HepG2 (cell line): Measurements from ENCODE around the gene PRRT1. TPM values are rescaled to one million over a fixed set of nuclear protein-coding genes. Genes with fewer than 3 reads are reported as not detected.

ENCODE experiments used
- CBX5 ChIP-seq: sonication (generic); formaldehyde crosslinking; IDR thresholded peaks from 2 replicates; pipeline ENCODE4 v1.4.0; 2020; ENCODE audit warnings: missing genetic modification reagents, borderline replicate concordance
- HNRNPL ChIP-seq: fragments of 200-400 bp; formaldehyde crosslinking; IDR thresholded peaks from 2 replicates; pipeline ENCODE4 v1.6.1; 2017; ENCODE audit warnings: mild to moderate bottlenecking, low read depth, low read length
- KDM4B ChIP-seq: sonication (generic); formaldehyde crosslinking; IDR thresholded peaks from 2 replicates; pipeline ENCODE4 v1.4.0; 2020; ENCODE audit warnings: missing genetic modification reagents
- POGZ ChIP-seq: sonication (generic); formaldehyde crosslinking; IDR thresholded peaks from 2 replicates; pipeline ENCODE4 v1.4.0; 2020; ENCODE audit warnings: mild to moderate bottlenecking, missing genetic modification reagents
- RFX3 ChIP-seq: IDR thresholded peaks from 2 replicates; pipeline ENCODE4 v1.6.1; 2016; ENCODE audit warnings: missing biosample characterization, missing genetic modification reagents
- SIX4 ChIP-seq: sonication (generic); formaldehyde crosslinking; IDR thresholded peaks from 2 replicates; pipeline ENCODE4 v1.4.0; 2020; ENCODE audit warnings: missing genetic modification reagents
- SMAD9 ChIP-seq: sonication (generic); formaldehyde crosslinking; IDR thresholded peaks from 2 replicates; pipeline ENCODE4 v1.5.1; 2020; ENCODE audit warnings: mild to moderate bottlenecking, missing genetic modification reagents
- SNAI1 ChIP-seq: sonication (generic); formaldehyde crosslinking; IDR thresholded peaks from 2 replicates; pipeline ENCODE4 v1.5.0; 2020; ENCODE audit warnings: mild to moderate bottlenecking, missing genetic modification reagents, borderline replicate concordance
- TBX2 ChIP-seq: sonication (generic); formaldehyde crosslinking; IDR thresholded peaks from 2 replicates; pipeline ENCODE4 v1.5.0; 2020; ENCODE audit warnings: missing genetic modification reagents, mild to moderate bottlenecking, borderline replicate concordance
- TEAD2 ChIP-seq: sonication (generic); formaldehyde crosslinking; IDR thresholded peaks from 2 replicates; pipeline ENCODE4 v1.9.0; 2021; ENCODE audit warnings: missing genetic modification reagents
- ZKSCAN8 ChIP-seq: IDR thresholded peaks from 2 replicates; pipeline ENCODE4 v1.6.1; 2016; ENCODE audit warnings: borderline replicate concordance, missing genetic modification reagents, missing compliant biosample characterization
- ZNF224 ChIP-seq: sonication (generic); formaldehyde crosslinking; IDR thresholded peaks from 2 replicates; pipeline ENCODE4 v1.5.0; 2020; ENCODE audit warnings: mild to moderate bottlenecking, missing genetic modification reagents
- polyA plus RNA-seq, 8 experiments: library from polyadenylated mRNA; depleted of rRNA in 3 of 8; stranded (reverse) in 7 of 8; unstranded in 1 of 8; fragments of >200 nt; fragmentation: Illumina TruSeq in 4 of 8; extraction: Trizol in 4 of 8; gene quantifications; 2 replicates each; pipeline versions ENCODE4 v1.2.1 to v1.2.3, GENCODE V29; 2011 to 2016; ENCODE audit warnings: low read depth in 4 of 8, missing spikeins in 1 of 8, mixed read lengths in 1 of 8; ENCODE audit not compliant: insufficient read depth in 1 of 8
- total RNA-seq, 5 experiments: library from RNA; depleted of rRNA; stranded (reverse); fragments of >200 nt; fragmentation: Illumina TruSeq; extraction: Trizol; gene quantifications; 2 replicates each; pipeline ENCODE4 v1.2.3, GENCODE V29; 2016; ENCODE audit warnings: low read depth in 1 of 5
- TF ChIP-seq, protein P1 (sequence below): sonication (generic); formaldehyde crosslinking; IDR thresholded peaks from 2 replicates; pipeline ENCODE4 v1.5.1; 2020; ENCODE audit warnings: mild to moderate bottlenecking, missing genetic modification reagents, borderline replicate concordance
- TF ChIP-seq, protein P2 (sequence below): sonication (generic); formaldehyde crosslinking; conservative IDR thresholded peaks from 2 replicates; pipeline ENCODE4 v1.8.0; 2022; ENCODE audit warnings: low read depth, missing genetic modification reagents
- TF ChIP-seq, protein P3 (sequence below), 2 experiments: fragments of 450-650 bp in 1 of 2; sonication (generic) in 1 of 2; formaldehyde crosslinking; IDR thresholded peaks; 2 replicates each; pipeline versions ENCODE4 v1.5.0 to v1.8.0; 2020 to 2022; ENCODE audit warnings: mild to moderate bottlenecking in 1 of 2, missing genetic modification reagents in 1 of 2
- TF ChIP-seq, protein P4 (sequence below): sonication (generic); formaldehyde crosslinking; IDR thresholded peaks from 2 replicates; pipeline ENCODE4 v1.4.0; 2020; ENCODE audit warnings: mild to moderate bottlenecking, missing genetic modification reagents
- TF ChIP-seq, protein P5 (sequence below): sonication (generic); formaldehyde crosslinking; IDR thresholded peaks from 2 replicates; pipeline ENCODE4 v1.4.0; 2020; ENCODE audit warnings: missing genetic modification reagents, borderline replicate concordance
- TF ChIP-seq, protein P6 (sequence below): sonication (generic); formaldehyde crosslinking; IDR thresholded peaks from 2 replicates; pipeline ENCODE4 v1.5.0; 2020; ENCODE audit warnings: mild to moderate bottlenecking, low read depth, missing genetic modification reagents, borderline replicate concordance

PRRT1 gene
- total and polyA plus RNA-seq, 2 of the 13 experiments (the other 11 are each of a cell fraction or from before 2014, with no cell fraction given), result 0.64 to 1.4 TPM

DNA sequence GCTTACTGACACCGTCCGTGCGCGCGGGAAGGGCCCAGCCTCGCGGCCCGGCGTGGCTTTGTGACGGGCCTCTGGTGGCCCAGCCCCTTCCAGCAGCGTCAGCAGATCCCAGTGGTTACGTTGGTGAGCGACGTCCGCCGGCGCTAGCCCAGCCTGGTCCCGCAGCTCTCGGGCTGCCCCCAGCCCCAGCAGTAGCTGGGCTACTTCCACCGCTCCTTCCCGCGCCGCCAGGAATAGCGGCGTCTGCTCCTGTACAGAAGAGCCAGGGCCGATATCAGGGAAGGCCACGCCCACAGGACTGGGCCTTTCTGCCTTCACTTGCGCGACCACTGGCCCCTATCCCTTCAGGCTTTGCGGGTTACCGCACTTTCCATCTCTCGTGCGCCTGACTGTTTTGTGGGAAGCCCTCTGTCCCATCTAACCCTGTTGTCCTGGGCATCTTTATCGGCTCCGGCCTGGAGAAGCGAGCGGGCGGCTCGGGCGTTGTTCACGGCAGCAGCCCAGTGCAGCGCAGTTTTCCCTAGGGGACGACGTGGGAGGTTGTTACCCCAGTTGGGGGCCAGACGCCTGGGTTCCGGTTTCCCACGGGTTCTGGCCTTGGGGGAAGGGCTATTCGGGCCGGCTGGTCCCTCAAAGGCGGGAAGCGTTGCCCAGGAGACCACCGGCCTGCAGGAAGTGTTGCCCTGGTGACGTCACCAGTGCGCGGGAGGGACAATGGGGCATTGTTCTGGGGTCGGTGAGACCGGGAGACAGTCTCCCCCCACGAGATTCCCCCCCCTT is 44.4 kb upstream of the PRRT1 start (continued):
- TF ChIP-seq, protein P1, sequence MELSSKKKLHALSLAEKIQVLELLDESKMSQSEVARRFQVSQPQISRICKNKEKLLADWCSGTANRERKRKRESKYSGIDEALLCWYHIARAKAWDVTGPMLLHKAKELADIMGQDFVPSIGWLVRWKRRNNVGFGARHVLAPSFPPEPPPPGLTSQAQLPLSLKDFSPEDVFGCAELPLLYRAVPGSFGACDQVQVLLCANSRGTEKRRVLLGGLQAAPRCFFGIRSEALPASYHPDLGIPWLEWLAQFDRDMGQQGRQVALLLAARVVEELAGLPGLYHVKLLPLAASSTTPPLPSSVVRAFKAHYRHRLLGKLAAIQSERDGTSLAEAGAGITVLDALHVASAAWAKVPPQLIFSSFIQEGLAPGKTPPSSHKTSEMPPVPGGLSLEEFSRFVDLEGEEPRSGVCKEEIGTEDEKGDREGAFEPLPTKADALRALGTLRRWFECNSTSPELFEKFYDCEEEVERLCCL (CRISPR knock-in tag), result peak; percentile 53; the same call in 1 of the 2 replicates
- TF ChIP-seq, protein P2, sequence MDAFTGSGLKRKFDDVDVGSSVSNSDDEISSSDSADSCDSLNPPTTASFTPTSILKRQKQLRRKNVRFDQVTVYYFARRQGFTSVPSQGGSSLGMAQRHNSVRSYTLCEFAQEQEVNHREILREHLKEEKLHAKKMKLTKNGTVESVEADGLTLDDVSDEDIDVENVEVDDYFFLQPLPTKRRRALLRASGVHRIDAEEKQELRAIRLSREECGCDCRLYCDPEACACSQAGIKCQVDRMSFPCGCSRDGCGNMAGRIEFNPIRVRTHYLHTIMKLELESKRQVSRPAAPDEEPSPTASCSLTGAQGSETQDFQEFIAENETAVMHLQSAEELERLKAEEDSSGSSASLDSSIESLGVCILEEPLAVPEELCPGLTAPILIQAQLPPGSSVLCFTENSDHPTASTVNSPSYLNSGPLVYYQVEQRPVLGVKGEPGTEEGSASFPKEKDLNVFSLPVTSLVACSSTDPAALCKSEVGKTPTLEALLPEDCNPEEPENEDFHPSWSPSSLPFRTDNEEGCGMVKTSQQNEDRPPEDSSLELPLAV, result no peak
- TF ChIP-seq TEAD2 (CRISPR knock-in tag) (0 out of 2 replicates have a peak, but pooled peaks have one; percentile 33), ZNF224 (CRISPR knock-in tag) (peak; percentile 90), KDM4B (peak; percentile 64), POGZ (CRISPR knock-in tag) (no peak; the same call in 1 of the 2 replicates), SIX4 (CRISPR knock-in tag) (no peak; the same call in 1 of the 2 replicates), TBX2 (CRISPR knock-in tag) (peak; percentile 81), CBX5 (CRISPR knock-in tag) (peak; percentile 12; the same call in 1 of the 2 replicates), ZKSCAN8 (no peak), SMAD9 (CRISPR knock-in tag) (no peak), HNRNPL (no peak), SNAI1 (no peak), RFX3 (peak; percentile 82)
- TF ChIP-seq, protein P3, sequence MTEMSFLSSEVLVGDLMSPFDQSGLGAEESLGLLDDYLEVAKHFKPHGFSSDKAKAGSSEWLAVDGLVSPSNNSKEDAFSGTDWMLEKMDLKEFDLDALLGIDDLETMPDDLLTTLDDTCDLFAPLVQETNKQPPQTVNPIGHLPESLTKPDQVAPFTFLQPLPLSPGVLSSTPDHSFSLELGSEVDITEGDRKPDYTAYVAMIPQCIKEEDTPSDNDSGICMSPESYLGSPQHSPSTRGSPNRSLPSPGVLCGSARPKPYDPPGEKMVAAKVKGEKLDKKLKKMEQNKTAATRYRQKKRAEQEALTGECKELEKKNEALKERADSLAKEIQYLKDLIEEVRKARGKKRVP (CRISPR knock-in tag; IDR thresholded peaks at IDR 0.05), result 0 out of 4 replicates have a peak, but pooled peaks of 1 of the 2 experiments have one; percentile 29
- TF ChIP-seq, protein P4, sequence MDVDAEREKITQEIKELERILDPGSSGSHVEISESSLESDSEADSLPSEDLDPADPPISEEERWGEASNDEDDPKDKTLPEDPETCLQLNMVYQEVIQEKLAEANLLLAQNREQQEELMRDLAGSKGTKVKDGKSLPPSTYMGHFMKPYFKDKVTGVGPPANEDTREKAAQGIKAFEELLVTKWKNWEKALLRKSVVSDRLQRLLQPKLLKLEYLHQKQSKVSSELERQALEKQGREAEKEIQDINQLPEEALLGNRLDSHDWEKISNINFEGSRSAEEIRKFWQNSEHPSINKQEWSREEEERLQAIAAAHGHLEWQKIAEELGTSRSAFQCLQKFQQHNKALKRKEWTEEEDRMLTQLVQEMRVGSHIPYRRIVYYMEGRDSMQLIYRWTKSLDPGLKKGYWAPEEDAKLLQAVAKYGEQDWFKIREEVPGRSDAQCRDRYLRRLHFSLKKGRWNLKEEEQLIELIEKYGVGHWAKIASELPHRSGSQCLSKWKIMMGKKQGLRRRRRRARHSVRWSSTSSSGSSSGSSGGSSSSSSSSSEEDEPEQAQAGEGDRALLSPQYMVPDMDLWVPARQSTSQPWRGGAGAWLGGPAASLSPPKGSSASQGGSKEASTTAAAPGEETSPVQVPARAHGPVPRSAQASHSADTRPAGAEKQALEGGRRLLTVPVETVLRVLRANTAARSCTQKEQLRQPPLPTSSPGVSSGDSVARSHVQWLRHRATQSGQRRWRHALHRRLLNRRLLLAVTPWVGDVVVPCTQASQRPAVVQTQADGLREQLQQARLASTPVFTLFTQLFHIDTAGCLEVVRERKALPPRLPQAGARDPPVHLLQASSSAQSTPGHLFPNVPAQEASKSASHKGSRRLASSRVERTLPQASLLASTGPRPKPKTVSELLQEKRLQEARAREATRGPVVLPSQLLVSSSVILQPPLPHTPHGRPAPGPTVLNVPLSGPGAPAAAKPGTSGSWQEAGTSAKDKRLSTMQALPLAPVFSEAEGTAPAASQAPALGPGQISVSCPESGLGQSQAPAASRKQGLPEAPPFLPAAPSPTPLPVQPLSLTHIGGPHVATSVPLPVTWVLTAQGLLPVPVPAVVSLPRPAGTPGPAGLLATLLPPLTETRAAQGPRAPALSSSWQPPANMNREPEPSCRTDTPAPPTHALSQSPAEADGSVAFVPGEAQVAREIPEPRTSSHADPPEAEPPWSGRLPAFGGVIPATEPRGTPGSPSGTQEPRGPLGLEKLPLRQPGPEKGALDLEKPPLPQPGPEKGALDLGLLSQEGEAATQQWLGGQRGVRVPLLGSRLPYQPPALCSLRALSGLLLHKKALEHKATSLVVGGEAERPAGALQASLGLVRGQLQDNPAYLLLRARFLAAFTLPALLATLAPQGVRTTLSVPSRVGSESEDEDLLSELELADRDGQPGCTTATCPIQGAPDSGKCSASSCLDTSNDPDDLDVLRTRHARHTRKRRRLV (CRISPR knock-in tag), result no peak
- TF ChIP-seq, protein P5, sequence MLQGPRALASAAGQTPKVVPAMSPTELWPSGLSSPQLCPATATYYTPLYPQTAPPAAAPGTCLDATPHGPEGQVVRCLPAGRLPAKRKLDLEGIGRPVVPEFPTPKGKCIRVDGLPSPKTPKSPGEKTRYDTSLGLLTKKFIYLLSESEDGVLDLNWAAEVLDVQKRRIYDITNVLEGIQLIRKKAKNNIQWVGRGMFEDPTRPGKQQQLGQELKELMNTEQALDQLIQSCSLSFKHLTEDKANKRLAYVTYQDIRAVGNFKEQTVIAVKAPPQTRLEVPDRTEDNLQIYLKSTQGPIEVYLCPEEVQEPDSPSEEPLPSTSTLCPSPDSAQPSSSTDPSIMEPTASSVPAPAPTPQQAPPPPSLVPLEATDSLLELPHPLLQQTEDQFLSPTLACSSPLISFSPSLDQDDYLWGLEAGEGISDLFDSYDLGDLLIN, result no peak; the same call in none of the 2 replicates
- TF ChIP-seq, protein P6, sequence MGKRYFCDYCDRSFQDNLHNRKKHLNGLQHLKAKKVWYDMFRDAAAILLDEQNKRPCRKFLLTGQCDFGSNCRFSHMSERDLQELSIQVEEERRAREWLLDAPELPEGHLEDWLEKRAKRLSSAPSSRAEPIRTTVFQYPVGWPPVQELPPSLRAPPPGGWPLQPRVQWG (CRISPR knock-in tag), result no peak
